ENCODE measurements around the gene SNRPA1. TPM values are rescaled to one million over a fixed set of nuclear protein-coding genes. Genes with fewer than 3 reads are reported as not detected.

The SNRPA1 gene
- total and polyA plus RNA-seq, 2 of the 13 experiments (the other 11 are each of a cell fraction or from before 2014, with no cell fraction given), result 41.2 to 108 TPM

- TF ChIP-seq ZNF460 (CRISPR knock-in tag; IDR thresholded peaks at IDR 0.05; ENCODE audit: borderline replicate concordance) (no peak; the same call in 1 of the 2 replicates), MTA3 (CRISPR knock-in tag; IDR thresholded peaks at IDR 0.05) (no peak), ZNF780A (CRISPR knock-in tag; IDR thresholded peaks at IDR 0.05) (peak; percentile 66; the same call in 1 of the 2 replicates), ZNF747 (CRISPR knock-in tag; IDR thresholded peaks at IDR 0.05; ENCODE audit: borderline replicate concordance) (peak; percentile 76; the same call in 1 of the 2 replicates), NFKB2 (CRISPR knock-in tag; IDR thresholded peaks at IDR 0.05; ENCODE audit: borderline replicate concordance) (peak; percentile 91), STAG1 (CRISPR knock-in tag; IDR thresholded peaks at IDR 0.05) (no peak), ZNF552 (CRISPR knock-in tag; IDR thresholded peaks at IDR 0.05; ENCODE audit: borderline replicate concordance) (peak; percentile 68; the same call in 1 of the 2 replicates), CBX2 (IDR thresholded peaks at IDR 0.05; ENCODE audit: low read depth, low read length) (no peak), CBX2 (CRISPR knock-in tag; IDR thresholded peaks at IDR 0.05; ENCODE audit: low read depth) (peak; percentile 29; the same call in 1 of the 2 replicates), U2AF2 (IDR thresholded peaks at IDR 0.05; ENCODE audit: low read depth, low read length) (no peak), ZFP82 (CRISPR knock-in tag; IDR thresholded peaks at IDR 0.05; ENCODE audit: borderline replicate concordance) (peak; percentile 89; the same call in 1 of the 2 replicates), NFE2L1 (CRISPR knock-in tag; IDR thresholded peaks at IDR 0.05; ENCODE audit: borderline replicate concordance) (peak; percentile 75; the same call in 1 of the 2 replicates), REPIN1 (CRISPR knock-in tag; IDR thresholded peaks at IDR 0.05; ENCODE audit: borderline replicate concordance, low read depth) (peak; percentile 70), ZNF558 (CRISPR knock-in tag; IDR thresholded peaks at IDR 0.05; ENCODE audit: borderline replicate concordance) (no peak; the same call in 1 of the 2 replicates), TOPORS (CRISPR knock-in tag; IDR thresholded peaks at IDR 0.05) (no peak), KLF15 (CRISPR knock-in tag; IDR thresholded peaks at IDR 0.05; ENCODE audit: borderline replicate concordance) (no peak), AGO2 (optimal IDR thresholded peaks at IDR 0.05; ENCODE audit: low read depth, low read length) (peak; percentile 88), KDM5B (CRISPR knock-in tag; IDR thresholded peaks at IDR 0.05; ENCODE audit: borderline replicate concordance) (0 out of 2 replicates have a peak, but pooled peaks have one; percentile 91), RFXANK (CRISPR knock-in tag; IDR thresholded peaks at IDR 0.05) (no peak), ZNF362 (CRISPR knock-in tag; IDR thresholded peaks at IDR 0.05; ENCODE audit: borderline replicate concordance) (peak; percentile 62; the same call in 1 of the 2 replicates), NFE2 (CRISPR knock-in tag; IDR thresholded peaks at IDR 0.05) (no peak)
- TF ChIP-seq, protein P1, sequence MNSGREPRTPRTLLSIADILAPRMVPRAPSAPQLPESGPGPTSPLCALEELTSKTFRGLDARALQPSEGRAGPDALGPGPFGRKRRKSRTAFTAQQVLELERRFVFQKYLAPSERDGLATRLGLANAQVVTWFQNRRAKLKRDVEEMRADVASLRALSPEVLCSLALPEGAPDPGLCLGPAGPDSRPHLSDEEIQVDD (CRISPR knock-in tag; IDR thresholded peaks at IDR 0.05; ENCODE audit: borderline replicate concordance), result no peak; the same call in 1 of the 2 replicates
Measured at GRCh38 chr15:101294731-101295606, at the start of gene SNRPA1 (continued).

Data from HepG2 (cell line).